Activated CD4-positive, alpha-beta T cell treated with anti-CD3 and anti-CD28 coated beads for 36 hours (primary cell): ENCODE data around the gene CXXC4. TPM values are rescaled to one million over a fixed set of nuclear protein-coding genes. Genes with fewer than 3 reads are reported as not detected.

Source experiments
- ATAC-seq: fragments of 200-7000 bp; cut with Tn5 transposase; one replicate; pipeline ENCODE4 v1.10.0; 2021; ENCODE audit warnings: mild to moderate bottlenecking, moderate library complexity
- CTCF ChIA-PET: fragments of 350-600 bp; sonication (Branson Sonifier 250); formaldehyde crosslinking; loops from one replicate; lab custom pipeline; 2021; ENCODE audit warnings: antibody characterized with exemption; lab: Charles Lee
- POLR2A ChIA-PET: fragments of 350-600 bp; sonication (Branson Sonifier 250); formaldehyde crosslinking; loops from one replicate; lab custom pipeline; 2021; ENCODE audit warnings: antibody characterized with exemption, inconsistent platforms; lab: Charles Lee
- DNase-seq: peaks from one replicate; pipeline ENCODE4 v3.0.0-alpha.2; 2020
- H3K27ac Mint-ChIP-seq: one replicate; pipeline ENCODE4 v1.8.0; 2021; ENCODE audit warnings: mixed read lengths
- H3K27me3 Mint-ChIP-seq: one replicate; pipeline ENCODE4 v1.8.0; 2021; ENCODE audit warnings: mixed read lengths
- H3K36me3 Mint-ChIP-seq: one replicate; pipeline ENCODE4 v1.8.0; 2021; ENCODE audit warnings: low read depth, mixed read lengths
- H3K4me1 Mint-ChIP-seq: one replicate; pipeline ENCODE4 v1.8.0; 2021; ENCODE audit warnings: mixed read lengths
- H3K4me3 Mint-ChIP-seq: one replicate; pipeline ENCODE4 v1.8.0; 2021; ENCODE audit warnings: mild to moderate bottlenecking, moderate library complexity, mixed read lengths
- H3K9me3 Mint-ChIP-seq: one replicate; pipeline ENCODE4 v1.8.0; 2021; ENCODE audit warnings: low read depth, mixed read lengths
- intact Hi-C, 2 experiments: fragments of 100-400 bp; cut with DNase I in 1 of 2; cut with micrococcal nuclease in 1 of 2; formaldehyde crosslinking; loops; one replicate each; pipeline versions ENCODE4 v1.14.2 to v1.15.1; 2022 to 2024; cut with DNase I, micrococcal nuclease
- total RNA-seq, 2 experiments: library from RNA; stranded (reverse); gene quantifications; one replicate each; pipeline ENCODE4 v1.2.3, GENCODE V29; 2021

Gene CXXC4
- total RNA-seq, 2 experiments from 2014 or later, result not detected

GRCh38 chr4:104446431-104447278 is 48.0 kb downstream of the CXXC4 start:
- CTCF ChIA-PET, result no interaction called here
- Mint-ChIP-seq H3K27ac (no peak overlapping the region), H3K9me3 (no peaks in the 10 kb centered on the region), H3K27me3 (no peaks in the 10 kb centered on the region), H3K36me3 (no peaks in the 10 kb centered on the region), H3K4me3 (no peak overlapping the region), H3K4me1 (no peaks in the 10 kb centered on the region)
- intact Hi-C loops, result no loop called here
- no peak for DNase-seq
- no peak for ATAC-seq
- POLR2A ChIA-PET, result no interaction called here

DNA sequence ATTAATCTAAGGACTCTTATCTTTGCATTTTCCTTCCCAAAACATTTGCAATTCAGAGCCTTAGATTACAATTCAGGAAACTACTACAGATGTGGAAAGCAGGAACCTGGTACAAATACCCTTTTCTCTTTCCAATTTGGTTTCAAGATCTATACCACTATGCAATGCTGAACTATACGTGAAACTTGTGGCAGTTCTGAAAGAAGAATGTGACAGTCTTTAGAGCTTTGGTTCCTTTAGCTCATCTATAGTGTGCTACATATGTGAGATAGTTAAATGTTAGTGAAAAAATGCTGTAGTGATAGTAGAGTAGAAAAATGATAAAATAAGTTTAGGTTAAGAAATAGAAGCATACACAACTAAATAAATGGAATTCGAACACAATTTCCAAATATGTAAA is 50.0 kb downstream of the CXXC4 start:
- no peak overlapping the region for H3K27ac Mint-ChIP-seq
- H3K4me3 Mint-ChIP-seq, result no peak overlapping the region
- ATAC-seq (no peak), DNase-seq (no peak)
- POLR2A ChIA-PET, result no interaction called here
- H3K27me3 Mint-ChIP-seq, result no peaks in the 10 kb centered on the region
- intact Hi-C loops, result no loop called here
- H3K9me3 Mint-ChIP-seq, result no peaks in the 10 kb centered on the region
- no peaks in the 10 kb centered on the region for H3K4me1 Mint-ChIP-seq
- CTCF ChIA-PET, result no interaction called here
- no peaks in the 10 kb centered on the region for H3K36me3 Mint-ChIP-seq

DNA sequence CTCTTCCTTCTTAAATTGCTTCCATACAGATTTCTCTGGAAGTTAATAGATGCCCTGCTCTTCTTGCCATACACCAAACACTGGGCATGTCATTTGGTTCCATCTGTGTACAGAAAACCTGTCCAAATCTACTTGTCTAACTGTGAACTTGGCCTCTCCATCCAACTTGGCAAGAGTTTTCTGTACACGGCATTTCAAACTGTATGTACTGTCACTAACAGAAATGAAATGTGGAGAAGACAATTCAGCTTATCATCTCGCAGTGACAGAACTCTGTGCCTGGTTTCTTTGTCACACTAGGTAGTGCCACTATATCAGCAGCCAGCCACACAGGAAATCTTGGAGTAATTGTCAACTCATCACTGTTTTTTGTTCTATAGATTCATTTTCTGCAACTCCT is 58.2 kb downstream of the CXXC4 start:
- DNase-seq (no peak), ATAC-seq (no peak)
- no peaks in the 10 kb centered on the region for H3K9me3 Mint-ChIP-seq
- ChIA-PET POLR2A (no interaction called here), CTCF (interaction anchor here (0.6 kb wide), 1 partner anchor 34 kb away, joined by 3 read pairs; no protein-coding TSS in a partner anchor)
- intact Hi-C loops, result no loop called here
- H3K27ac Mint-ChIP-seq, result no peak overlapping the region
- H3K4me3 Mint-ChIP-seq, result no peak overlapping the region
- no peaks in the 10 kb centered on the region for H3K4me1 Mint-ChIP-seq
- peaks cover 3% of the 10 kb centered on the region for H3K27me3 Mint-ChIP-seq
- H3K36me3 Mint-ChIP-seq, result no peaks in the 10 kb centered on the region

GRCh38 chr4:104429150-104429741 is 65.4 kb downstream of the CXXC4 start:
- ChIA-PET CTCF (interaction anchor here (0.6 kb wide), 1 partner anchor 11 kb away, joined by 3 read pairs; no protein-coding TSS in a partner anchor), POLR2A (no interaction called here)
- no peak overlapping the region for H3K27ac Mint-ChIP-seq
- H3K9me3 Mint-ChIP-seq, result no peaks in the 10 kb centered on the region
- no peaks in the 10 kb centered on the region for H3K27me3 Mint-ChIP-seq
- H3K4me3 Mint-ChIP-seq, result no peak overlapping the region
- intact Hi-C loops, result no loop called here
- H3K4me1 Mint-ChIP-seq, result no peaks in the 10 kb centered on the region
- DNase-seq (no peak), ATAC-seq (no peak)
- H3K36me3 Mint-ChIP-seq, result no peaks in the 10 kb centered on the region

DNA sequence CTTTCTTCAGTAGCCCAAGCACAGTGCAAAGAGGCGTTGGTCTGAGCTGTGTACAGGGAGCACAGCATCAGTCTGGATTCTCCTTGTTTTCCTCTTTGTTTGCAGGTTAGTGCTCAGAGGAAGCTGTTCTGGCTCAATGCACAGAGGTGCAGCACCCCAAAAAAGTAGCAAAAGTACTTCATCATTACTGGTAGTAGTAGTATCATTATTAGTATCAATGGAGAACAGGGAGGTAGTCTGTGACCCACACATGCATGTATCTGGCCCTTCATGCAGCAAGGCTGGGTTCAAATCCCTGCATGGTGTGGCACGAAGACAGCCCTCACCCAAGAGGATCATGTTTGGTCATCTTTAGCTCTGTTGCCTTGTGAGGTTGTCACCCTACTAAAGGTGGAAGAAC is 68.7 kb downstream of the CXXC4 start:
- DNase-seq (no peak), ATAC-seq (no peak)
- Mint-ChIP-seq H3K36me3 (no peaks in the 10 kb centered on the region), H3K4me1 (no peaks in the 10 kb centered on the region), H3K4me3 (no peak overlapping the region), H3K27ac (no peak overlapping the region), H3K27me3 (no peaks in the 10 kb centered on the region), H3K9me3 (no peaks in the 10 kb centered on the region)
- intact Hi-C loops, result no loop called here
- CTCF ChIA-PET, result no interaction called here
- POLR2A ChIA-PET, result no interaction called here

DNA sequence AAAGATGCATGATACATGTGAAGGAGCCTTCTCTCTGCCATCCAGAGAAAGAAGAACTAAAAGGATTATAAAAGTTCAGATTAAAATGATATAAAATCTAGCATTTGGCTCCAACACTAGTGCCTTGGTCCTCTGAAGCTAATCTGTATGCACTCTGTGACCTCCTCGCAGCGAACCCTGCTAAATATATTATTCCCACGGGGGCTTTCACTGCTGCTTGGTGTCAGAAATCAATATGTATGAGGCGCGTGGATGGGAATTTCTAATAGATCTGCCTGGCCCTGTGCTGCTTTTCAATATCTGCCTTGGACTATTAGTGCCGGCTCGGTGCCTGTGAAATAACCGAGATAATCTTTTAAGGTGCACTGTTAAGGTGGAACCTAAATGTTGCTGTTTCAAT is 69.7 kb downstream of the CXXC4 start:
- ChIA-PET POLR2A (no interaction called here), CTCF (no interaction called here)
- Mint-ChIP-seq H3K9me3 (no peaks in the 10 kb centered on the region), H3K4me3 (no peak overlapping the region), H3K27me3 (no peaks in the 10 kb centered on the region), H3K27ac (no peak overlapping the region), H3K4me1 (no peaks in the 10 kb centered on the region), H3K36me3 (no peaks in the 10 kb centered on the region)
- ATAC-seq (no peak), DNase-seq (no peak)
- intact Hi-C loops, result no loop called here

DNA sequence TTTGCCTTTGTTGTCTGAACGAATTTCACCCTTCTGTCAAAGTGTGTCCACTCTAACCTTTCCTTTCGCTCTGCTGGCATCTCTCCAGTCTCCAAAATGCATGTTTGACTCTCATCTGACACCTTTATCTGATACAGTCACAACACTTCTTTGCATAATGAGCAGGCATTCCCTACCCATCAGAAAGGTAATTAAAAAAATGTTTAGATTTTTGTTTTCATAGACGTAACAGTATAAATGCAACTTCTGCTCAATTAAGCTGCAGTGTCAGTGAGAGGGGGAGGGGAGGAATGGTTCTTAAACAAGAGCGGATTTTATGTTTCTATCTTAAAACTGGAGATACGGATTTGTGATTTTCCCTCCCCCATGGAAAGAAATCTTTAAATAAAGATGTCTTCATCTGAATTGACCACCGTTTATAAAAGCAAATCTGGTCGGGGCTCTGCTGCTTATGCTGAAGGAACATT is 70.2 kb downstream of the CXXC4 start:
- intact Hi-C loops, result no loop called here
- ChIA-PET CTCF (no interaction called here), POLR2A (no interaction called here)
- H3K9me3 Mint-ChIP-seq, result no peaks in the 10 kb centered on the region
- H3K36me3 Mint-ChIP-seq, result no peaks in the 10 kb centered on the region
- no peaks in the 10 kb centered on the region for H3K27me3 Mint-ChIP-seq
- ATAC-seq (no peak), DNase-seq (no peak)
- no peaks in the 10 kb centered on the region for H3K4me1 Mint-ChIP-seq
- no peak overlapping the region for H3K27ac Mint-ChIP-seq
- no peak overlapping the region for H3K4me3 Mint-ChIP-seq

DNA sequence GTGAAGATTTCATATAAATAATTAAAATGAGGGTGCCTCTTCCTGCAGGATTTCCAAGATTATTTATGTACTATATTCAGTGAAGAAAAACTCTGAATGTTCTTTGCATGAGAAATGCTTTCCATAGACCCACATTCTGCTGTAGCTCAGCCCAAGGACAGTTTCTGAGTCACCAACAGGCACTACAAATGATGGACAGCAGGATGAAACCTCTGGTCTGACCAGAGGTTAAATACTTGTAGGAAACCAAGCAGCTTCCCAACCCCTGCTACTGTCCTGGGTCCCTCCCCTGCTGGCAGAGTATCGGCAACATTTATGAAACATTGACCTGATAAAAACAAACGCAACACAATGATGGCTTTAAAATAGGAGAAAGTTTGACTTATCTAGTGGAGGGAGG is 73.1 kb downstream of the CXXC4 start:
- Mint-ChIP-seq H3K27me3 (no peaks in the 10 kb centered on the region), H3K4me1 (no peaks in the 10 kb centered on the region), H3K36me3 (no peaks in the 10 kb centered on the region), H3K27ac (no peak overlapping the region), H3K9me3 (no peaks in the 10 kb centered on the region), H3K4me3 (no peak overlapping the region)
- DNase-seq, result no peak
- ChIA-PET POLR2A (no interaction called here), CTCF (interaction anchor here (0.6 kb wide), 1 partner anchor 150 kb away, joined by 3 read pairs; no protein-coding TSS in a partner anchor)
- intact Hi-C loops, result no loop called here
- ATAC-seq, result no peak

DNA sequence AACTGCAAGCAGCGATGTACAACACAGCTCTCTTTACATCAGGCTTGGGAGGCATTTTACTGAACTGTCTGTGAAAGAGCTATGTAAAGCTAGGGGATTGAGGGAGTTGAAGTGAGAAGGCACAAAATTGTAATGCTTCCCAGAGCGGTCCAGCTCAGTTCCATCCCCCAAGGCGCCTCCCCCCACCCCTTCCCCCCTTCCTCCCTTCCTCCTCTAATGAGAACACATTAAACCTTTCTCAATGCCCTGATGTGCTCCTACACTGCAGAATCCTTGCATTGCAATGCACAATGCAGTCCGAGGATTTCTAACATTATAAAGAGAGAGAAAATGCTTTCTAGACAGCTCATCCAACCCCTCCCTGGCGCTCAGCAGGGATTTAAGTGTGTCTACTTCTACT is 73.9 kb downstream of the CXXC4 start:
- DNase-seq, result no peak
- ChIA-PET CTCF (interaction anchor here (0.7 kb wide), 1 partner anchor 494 kb away, joined by 3 read pairs; no protein-coding TSS in a partner anchor), POLR2A (no interaction called here)
- no peaks in the 10 kb centered on the region for H3K9me3 Mint-ChIP-seq
- no peak for ATAC-seq
- intact Hi-C loops, result no loop called here
- H3K27ac Mint-ChIP-seq, result no peak overlapping the region
- no peaks in the 10 kb centered on the region for H3K4me1 Mint-ChIP-seq
- H3K4me3 Mint-ChIP-seq, result no peak overlapping the region
- no peaks in the 10 kb centered on the region for H3K27me3 Mint-ChIP-seq
- H3K36me3 Mint-ChIP-seq, result no peaks in the 10 kb centered on the region
